Gastrocnemius medialis (tissue), 4 donors: ENCODE data around the gene TGOLN2. TPM values are rescaled to one million over a fixed set of nuclear protein-coding genes. Genes with fewer than 3 reads are reported as not detected.
"Not testable (repeated sequence)": the region's sequence is repeated elsewhere in the genome, so short reads cannot be mapped to it uniquely, and the experiment has no call there.

Experiments used
- ATAC-seq, 2 donors: fragments of 150-250 bp; one replicate each; pipeline ENCODE4 v1.9.1; 2016
- DNase-seq, 2 donors: peaks; one replicate each; pipeline ENCODE4 v3.0.0-alpha.2; 2019
- H3K27ac ChIP-seq, 4 donors: fragments of 200-600 bp; sonication (generic); 1 replicate in 1 of 4; 2 replicates in 3 of 4; pipeline ENCODE4 v1.5.1; 2016 to 2018; ENCODE audit warnings: mild to moderate bottlenecking in 2 of 4, moderate library complexity in 1 of 4
- H3K27me3 ChIP-seq, 3 donors: fragments of 200-600 bp; sonication (generic) in 2 of 3; 1 replicate in 1 of 3; 2 replicates in 2 of 3; pipeline versions ENCODE4 v1.5.1 to v1.6.0; 2016 to 2019; ENCODE audit warnings: mild to moderate bottlenecking in 1 of 3, moderate library complexity in 1 of 3
- H3K36me3 ChIP-seq, 2 donors: fragments of 200-600 bp; sonication (generic) in 1 of 2; one replicate each; pipeline ENCODE4 v1.5.1; 2017 to 2018
- H3K4me1 ChIP-seq, 2 donors: fragments of 200-600 bp; sonication (generic) in 1 of 2; one replicate each; pipeline ENCODE4 v1.5.1; 2016 to 2017; ENCODE audit warnings: mild to moderate bottlenecking in 2 of 2
- H3K4me3 ChIP-seq, 4 donors: fragments of 200-600 bp; sonication (generic) in 3 of 4; 1 replicate in 1 of 4; 2 replicates in 3 of 4; pipeline ENCODE4 v1.5.1; 2016 to 2019; ENCODE audit warnings: mild to moderate bottlenecking in 2 of 4
- H3K9me3 ChIP-seq, 3 donors: fragments of 200-600 bp; sonication (generic) in 2 of 3; 1 replicate in 1 of 3; 2 replicates in 2 of 3; pipeline ENCODE4 v1.5.1; 2016 to 2019
- POLR2A ChIP-seq, 2 donors: fragments of 450-650 bp; IDR thresholded peaks; one replicate each; pipeline ENCODE4 v1.6.1; 2017; ENCODE audit warnings: antibody characterized with exemption in 2 of 2, mild to moderate bottlenecking in 2 of 2, moderate library complexity in 2 of 2
- in situ Hi-C, 4 donors: fragments of 200-750 bp; cut with MboI; loops; one replicate each; pipeline versions ENCODE4 v1.15.0 to v1.8.0; 2017; ENCODE audit warnings: low sequenced_read_pairs in 4 of 4
- intact Hi-C: fragments of 100-400 bp; cut with DNase I; formaldehyde crosslinking; loops from one replicate; pipeline ENCODE4 v1.15.1; 2023; ENCODE audit warnings: low total_unique reads
- total RNA-seq, 4 donors: library from RNA; depleted of rRNA; stranded (reverse); fragments of >200 nt; gene quantifications; one replicate each; pipeline versions ENCODE4 v1.1.0 to v1.2.3, GENCODE V29; 2016
- TF ChIP-seq, protein P1 (sequence below), 5 experiments: fragments of 450-650 bp in 3 of 5; fragments of 200-600 bp in 2 of 5; sonication (generic) in 2 of 5; IDR thresholded peaks in 4 of 5; conservative IDR thresholded peaks in 1 of 5; 1 replicate in 4 of 5; 2 replicates in 1 of 5; pipeline ENCODE4 v1.5.1; 2016 to 2019; ENCODE audit warnings: antibody characterized with exemption in 5 of 5, mild to moderate bottlenecking in 3 of 5, moderate library complexity in 3 of 5

The TGOLN2 gene
- total RNA-seq, 4 donors from 2014 or later = 29.5 to 81.7 (median 61.9) TPM

DNA sequence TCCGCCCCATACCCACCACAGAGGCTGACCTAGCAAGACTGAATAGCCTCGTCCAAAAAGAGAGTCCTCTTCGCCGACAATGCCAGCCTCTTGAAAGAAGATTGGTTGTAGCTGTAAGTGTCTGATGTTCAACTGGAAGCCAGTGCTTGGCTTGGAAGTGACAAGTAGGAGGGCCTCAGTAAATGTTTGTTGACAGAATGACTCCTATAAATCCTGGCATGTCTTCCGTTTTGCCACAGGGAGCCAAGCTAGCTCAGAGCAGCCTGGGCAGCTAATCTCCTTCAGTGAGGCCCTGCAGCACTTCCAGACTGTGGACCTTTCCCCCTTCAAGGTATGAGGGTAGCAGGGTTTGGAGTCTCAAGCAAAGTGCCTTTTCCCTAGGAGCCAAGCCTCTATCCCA lies 41.7 kb upstream of the TGOLN2 start:
- in situ Hi-C loops (loop anchor here in 1 of 4 donors (25.0 kb wide), 1 partner anchor 818 kb away; the partner anchor contains the start of genes IMMT and MRPL35), intact Hi-C loops (no loop called here)
- H3K27ac ChIP-seq = no peak overlapping the region
- no peak for TF ChIP-seq POLR2A (IDR thresholded peaks at IDR 0.05)
- TF ChIP-seq, protein P1, sequence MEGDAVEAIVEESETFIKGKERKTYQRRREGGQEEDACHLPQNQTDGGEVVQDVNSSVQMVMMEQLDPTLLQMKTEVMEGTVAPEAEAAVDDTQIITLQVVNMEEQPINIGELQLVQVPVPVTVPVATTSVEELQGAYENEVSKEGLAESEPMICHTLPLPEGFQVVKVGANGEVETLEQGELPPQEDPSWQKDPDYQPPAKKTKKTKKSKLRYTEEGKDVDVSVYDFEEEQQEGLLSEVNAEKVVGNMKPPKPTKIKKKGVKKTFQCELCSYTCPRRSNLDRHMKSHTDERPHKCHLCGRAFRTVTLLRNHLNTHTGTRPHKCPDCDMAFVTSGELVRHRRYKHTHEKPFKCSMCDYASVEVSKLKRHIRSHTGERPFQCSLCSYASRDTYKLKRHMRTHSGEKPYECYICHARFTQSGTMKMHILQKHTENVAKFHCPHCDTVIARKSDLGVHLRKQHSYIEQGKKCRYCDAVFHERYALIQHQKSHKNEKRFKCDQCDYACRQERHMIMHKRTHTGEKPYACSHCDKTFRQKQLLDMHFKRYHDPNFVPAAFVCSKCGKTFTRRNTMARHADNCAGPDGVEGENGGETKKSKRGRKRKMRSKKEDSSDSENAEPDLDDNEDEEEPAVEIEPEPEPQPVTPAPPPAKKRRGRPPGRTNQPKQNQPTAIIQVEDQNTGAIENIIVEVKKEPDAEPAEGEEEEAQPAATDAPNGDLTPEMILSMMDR (IDR thresholded peaks at IDR 0.05 in 4 of 5, conservative IDR thresholded peaks at IDR 0.05 in 1 of 5) = no peak
- H3K4me3 ChIP-seq = no peak overlapping the region
- peaks cover 0 to 54% of the 10 kb centered on the region in 2 donors for H3K36me3 ChIP-seq
- H3K27me3 ChIP-seq = no peaks in the 10 kb centered on the region
- H3K4me1 ChIP-seq = no peaks in the 10 kb centered on the region
- H3K9me3 ChIP-seq = no peaks in the 10 kb centered on the region
- ATAC-seq (no peak), DNase-seq (no peak)

DNA sequence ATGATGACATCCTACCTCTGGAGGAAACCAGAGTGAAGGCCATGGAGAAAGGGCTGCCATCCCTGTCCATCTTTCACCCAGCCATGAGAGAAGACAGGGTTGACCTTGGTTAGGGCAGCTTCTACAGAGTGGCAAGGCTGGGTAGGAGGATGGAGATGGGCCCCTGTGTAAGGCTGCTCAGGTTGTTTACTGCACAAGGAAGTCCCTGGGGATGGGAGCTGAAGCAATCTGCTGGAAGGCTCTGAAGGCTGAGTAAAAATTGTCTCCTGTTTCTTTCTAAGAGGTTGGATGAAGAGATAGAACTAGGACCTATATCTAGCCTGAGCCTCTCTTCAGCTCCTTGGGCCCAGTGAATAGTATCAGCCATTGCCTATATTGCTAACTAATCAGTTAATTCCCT lies 41.1 kb upstream of the TGOLN2 start:
- ATAC-seq = no peak

DNA sequence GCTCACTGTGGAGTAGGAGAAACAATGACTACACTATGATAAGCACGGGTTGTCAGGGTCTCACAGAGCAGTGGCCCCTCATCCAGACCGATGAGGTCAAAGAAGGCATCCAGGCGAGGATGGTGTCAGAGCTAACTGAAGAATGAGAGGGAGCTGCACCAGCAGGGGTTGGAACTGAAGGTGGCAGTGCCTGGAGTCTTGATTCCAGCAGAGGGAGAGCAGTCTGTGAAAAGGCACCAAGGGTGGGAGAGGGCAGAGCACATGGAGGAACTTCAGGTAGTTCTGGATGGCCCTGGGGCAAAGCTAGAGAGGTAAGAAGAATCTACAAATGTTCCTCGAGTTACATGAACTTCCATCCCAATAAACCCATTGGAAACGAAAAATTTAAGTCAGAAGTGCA lies 39.4 kb upstream of the TGOLN2 start:
- peaks cover 0 to 62% of the 10 kb centered on the region in 2 donors for H3K36me3 ChIP-seq
- no peak for DNase-seq
- in situ Hi-C loops = loop anchor here in 1 of 4 donors (25.0 kb wide), 1 partner anchor 820 kb away; the partner anchor contains the start of genes IMMT and MRPL35
- TF ChIP-seq, protein P1 (IDR thresholded peaks at IDR 0.05 in 4 of 5, conservative IDR thresholded peaks at IDR 0.05 in 1 of 5) = no peak
- no peak for TF ChIP-seq POLR2A (IDR thresholded peaks at IDR 0.05)
- no peak overlapping the region for H3K4me3 ChIP-seq
- H3K9me3 ChIP-seq = no peaks in the 10 kb centered on the region
- intact Hi-C loops = no loop called here
- H3K4me1 ChIP-seq = no peaks in the 10 kb centered on the region
- ATAC-seq = no peak
- no peak overlapping the region for H3K27ac ChIP-seq
- H3K27me3 ChIP-seq = no peaks in the 10 kb centered on the region

More for the DNA sequence above, 41.1 kb upstream of the TGOLN2 start:
- H3K27me3 ChIP-seq = no peaks in the 10 kb centered on the region
- intact Hi-C loops = no loop called here
- H3K36me3 ChIP-seq = peaks cover 0 to 54% of the 10 kb centered on the region in 2 donors
- DNase-seq = no peak
- TF ChIP-seq, protein P1 (IDR thresholded peaks at IDR 0.05 in 4 of 5, conservative IDR thresholded peaks at IDR 0.05 in 1 of 5) = no peak
- TF ChIP-seq POLR2A (IDR thresholded peaks at IDR 0.05) = no peak
- H3K4me3 ChIP-seq = no peak overlapping the region
- H3K27ac ChIP-seq = no peak overlapping the region
- in situ Hi-C loops = loop anchor here in 1 of 4 donors (25.0 kb wide), 1 partner anchor 818 kb away; the partner anchor contains the start of genes IMMT and MRPL35
- no peaks in the 10 kb centered on the region for H3K9me3 ChIP-seq
- no peaks in the 10 kb centered on the region for H3K4me1 ChIP-seq

DNA sequence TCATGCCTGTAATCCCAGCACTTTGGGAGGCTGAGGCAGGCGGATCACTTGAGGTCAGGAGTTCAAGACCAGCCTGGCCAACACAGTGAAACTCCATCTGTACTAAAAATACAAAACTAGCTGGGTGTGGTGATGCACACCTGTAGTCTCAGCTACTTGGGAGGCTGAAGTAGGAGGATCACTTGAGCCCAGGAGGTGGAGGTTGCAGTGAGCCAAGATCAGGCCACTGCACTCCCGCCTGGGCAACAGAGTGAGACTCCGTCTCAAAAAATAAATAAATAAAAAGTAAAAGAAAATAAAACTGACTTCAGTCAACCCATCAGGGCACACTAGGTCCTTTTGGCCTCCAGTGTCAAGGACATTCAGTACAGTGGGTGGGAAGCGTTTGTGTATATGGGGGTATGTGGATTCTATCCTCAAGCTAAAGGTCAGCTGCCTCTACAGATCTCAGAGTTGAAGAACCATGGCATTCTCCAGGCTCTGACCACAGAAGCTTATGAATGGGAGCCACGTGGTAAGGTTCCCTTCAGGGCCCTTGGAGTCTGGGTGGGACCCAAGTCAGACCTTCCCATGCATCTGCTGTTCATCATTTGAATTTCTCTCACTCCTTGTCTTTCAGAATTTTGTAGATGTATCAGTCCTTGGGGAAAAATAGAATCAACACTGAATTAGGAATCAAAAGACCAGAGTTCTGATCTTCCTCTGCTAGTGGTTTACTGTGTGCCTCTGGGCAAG lies 35.0 kb upstream of the TGOLN2 start:
- intact Hi-C loops, H3K9me3 ChIP-seq, H3K27me3 ChIP-seq, H3K27ac ChIP-seq, DNase-seq, H3K4me3 ChIP-seq, H3K4me1 ChIP-seq, ATAC-seq: not testable (repeated sequence)
- in situ Hi-C loops = loop anchor here in 1 of 4 donors (25.0 kb wide), 1 partner anchor 824 kb away; the partner anchor contains the start of genes IMMT and MRPL35
- peaks cover 0 to 51% of the 10 kb centered on the region in 2 donors for H3K36me3 ChIP-seq

DNA sequence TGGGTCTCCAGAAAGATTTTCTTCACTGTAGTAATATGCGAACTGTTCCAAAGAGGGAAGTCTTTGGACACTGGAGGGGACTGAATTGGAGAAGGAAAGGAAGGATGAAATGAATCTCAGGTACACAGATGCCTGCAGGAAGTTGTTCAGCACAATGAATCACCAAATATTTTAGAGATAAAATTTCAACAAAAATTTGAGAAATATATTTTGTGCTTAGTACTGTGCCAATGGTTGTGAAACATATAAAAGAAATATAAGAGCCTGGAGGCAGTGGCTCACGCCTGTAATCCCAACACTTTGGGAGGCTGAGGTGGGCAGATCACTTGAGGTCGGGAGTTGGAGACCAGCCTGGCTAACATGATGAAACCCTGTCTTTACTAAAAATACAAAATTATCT lies 29.9 kb upstream of the TGOLN2 start:
- Histone ChIP-seq H3K27me3 (no peaks in the 10 kb centered on the region), H3K36me3 (peaks cover 0 to 29% of the 10 kb centered on the region in 2 donors), H3K4me3 (no peak overlapping the region), H3K9me3 (no peaks in the 10 kb centered on the region), H3K27ac (peak overlapping the region; percentile 93 to 96 (median 96)), H3K4me1 (peaks cover 33 to 37% of the 10 kb centered on the region in 2 donors)
- TF ChIP-seq, protein P1 (IDR thresholded peaks at IDR 0.05 in 4 of 5, conservative IDR thresholded peaks at IDR 0.05 in 1 of 5) = no peak
- TF ChIP-seq POLR2A (IDR thresholded peaks at IDR 0.05) = no peak
- no peak for ATAC-seq
- in situ Hi-C loops = loop anchor here in 1 of 4 donors (25.0 kb wide), 1 partner anchor 830 kb away; the partner anchor contains the start of genes IMMT and MRPL35
- intact Hi-C loops = no loop called here
- DNase-seq = no peak
